WERI-Rb-1 (cell line): ENCODE measurements around the gene ADRB2.

Experiments used
- DNase-seq: peaks from one replicate; pipeline ENCODE4 v3.0.0-alpha.2; 2020
- H3K27ac ChIP-seq: fragments of 250-450 bp; sonication (Bioruptor Pico); 2 replicates; pipeline ENCODE4 v1.5.1; 2020; ENCODE audit warnings: mild to moderate bottlenecking, moderate library complexity
- H3K27me3 ChIP-seq: fragments of 250-450 bp; sonication (Bioruptor Pico); 2 replicates; pipeline ENCODE4 v1.5.1; 2021; ENCODE audit warnings: mild to moderate bottlenecking, low read depth, moderate library complexity; ENCODE audit not compliant: insufficient read depth, severe bottlenecking
- H3K36me3 ChIP-seq: fragments of 250-450 bp; sonication (Bioruptor Pico); 2 replicates; pipeline ENCODE4 v1.5.1; 2020; ENCODE audit warnings: mild to moderate bottlenecking, moderate library complexity
- H3K4me3 ChIP-seq: 2 replicates; pipeline ENCODE4 v1.5.1; 2011; ENCODE audit warnings: low read depth, mild to moderate bottlenecking, control low read depth, low read length
- H3K9me3 ChIP-seq: fragments of 250-450 bp; sonication (Bioruptor Pico); 2 replicates; pipeline ENCODE4 v1.5.1; 2021; ENCODE audit warnings: mild to moderate bottlenecking, moderate library complexity; ENCODE audit not compliant: severe bottlenecking
- TF ChIP-seq, protein P1 (sequence below): IDR thresholded peaks from 2 replicates; pipeline ENCODE4 v1.5.1; 2011; ENCODE audit warnings: low read depth, mild to moderate bottlenecking, control low read depth, inconsistent platforms, low read length

Gene ADRB2

DNA sequence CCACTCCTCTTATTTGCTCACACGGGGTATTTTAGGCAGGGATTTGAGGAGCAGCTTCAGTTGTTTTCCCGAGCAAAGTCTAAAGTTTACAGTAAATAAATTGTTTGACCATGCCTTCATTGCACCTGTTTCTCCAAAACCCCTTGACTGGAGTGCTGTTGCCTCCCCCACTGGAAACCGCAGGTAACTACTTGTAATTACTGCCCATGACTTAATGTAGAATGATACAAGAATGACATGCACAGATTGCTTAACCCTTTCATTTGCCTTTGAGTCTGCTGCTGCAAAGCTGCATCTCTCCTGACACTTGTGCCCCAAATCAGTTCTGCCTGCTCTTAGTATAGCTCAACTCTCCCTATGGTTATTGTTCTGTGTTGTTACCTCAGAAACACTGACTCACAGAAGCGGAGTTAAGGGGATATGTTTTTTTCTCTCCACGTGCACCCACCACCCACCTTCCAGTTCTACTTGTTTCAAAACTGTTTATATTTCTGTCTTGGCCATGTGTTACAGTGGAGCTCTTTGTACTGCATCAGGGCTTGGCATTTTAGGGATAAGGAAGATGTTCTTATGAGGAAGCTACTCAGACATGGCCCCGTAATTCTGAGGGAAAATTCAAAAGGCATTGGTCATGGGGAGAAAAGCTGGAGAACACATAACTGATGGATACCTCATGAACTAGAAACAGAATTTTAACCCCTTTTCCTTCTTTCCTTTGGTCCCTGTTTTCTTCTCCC is 2.3 kb downstream of the ADRB2 start:
- DNase-seq: no peak
- H3K27ac ChIP-seq: no peak overlapping the region
- peaks cover 3% of the 10 kb centered on the region for H3K9me3 ChIP-seq
- H3K36me3 ChIP-seq: no peaks in the 10 kb centered on the region
- no peak overlapping the region for H3K4me3 ChIP-seq
- peaks cover 75% of the 10 kb centered on the region for H3K27me3 ChIP-seq
- TF ChIP-seq, protein P1, sequence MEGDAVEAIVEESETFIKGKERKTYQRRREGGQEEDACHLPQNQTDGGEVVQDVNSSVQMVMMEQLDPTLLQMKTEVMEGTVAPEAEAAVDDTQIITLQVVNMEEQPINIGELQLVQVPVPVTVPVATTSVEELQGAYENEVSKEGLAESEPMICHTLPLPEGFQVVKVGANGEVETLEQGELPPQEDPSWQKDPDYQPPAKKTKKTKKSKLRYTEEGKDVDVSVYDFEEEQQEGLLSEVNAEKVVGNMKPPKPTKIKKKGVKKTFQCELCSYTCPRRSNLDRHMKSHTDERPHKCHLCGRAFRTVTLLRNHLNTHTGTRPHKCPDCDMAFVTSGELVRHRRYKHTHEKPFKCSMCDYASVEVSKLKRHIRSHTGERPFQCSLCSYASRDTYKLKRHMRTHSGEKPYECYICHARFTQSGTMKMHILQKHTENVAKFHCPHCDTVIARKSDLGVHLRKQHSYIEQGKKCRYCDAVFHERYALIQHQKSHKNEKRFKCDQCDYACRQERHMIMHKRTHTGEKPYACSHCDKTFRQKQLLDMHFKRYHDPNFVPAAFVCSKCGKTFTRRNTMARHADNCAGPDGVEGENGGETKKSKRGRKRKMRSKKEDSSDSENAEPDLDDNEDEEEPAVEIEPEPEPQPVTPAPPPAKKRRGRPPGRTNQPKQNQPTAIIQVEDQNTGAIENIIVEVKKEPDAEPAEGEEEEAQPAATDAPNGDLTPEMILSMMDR: no peak

GRCh38 chr5:148829248-148829594 is 2.8 kb downstream of the ADRB2 start:
- Histone ChIP-seq H3K27ac (no peak overlapping the region), H3K36me3 (no peaks in the 10 kb centered on the region), H3K9me3 (peaks cover 3% of the 10 kb centered on the region), H3K4me3 (no peak overlapping the region), H3K27me3 (peaks cover 80% of the 10 kb centered on the region)
- TF ChIP-seq, protein P1: no peak
- DNase-seq: no peak

GRCh38 chr5:148829734-148830133 is 3.3 kb downstream of the ADRB2 start:
- TF ChIP-seq, protein P1: no peak
- Histone ChIP-seq H3K9me3 (peaks cover 3% of the 10 kb centered on the region), H3K4me3 (no peak overlapping the region), H3K27ac (no peak overlapping the region), H3K36me3 (no peaks in the 10 kb centered on the region), H3K27me3 (peaks cover 78% of the 10 kb centered on the region)
- DNase-seq: no peak

DNA sequence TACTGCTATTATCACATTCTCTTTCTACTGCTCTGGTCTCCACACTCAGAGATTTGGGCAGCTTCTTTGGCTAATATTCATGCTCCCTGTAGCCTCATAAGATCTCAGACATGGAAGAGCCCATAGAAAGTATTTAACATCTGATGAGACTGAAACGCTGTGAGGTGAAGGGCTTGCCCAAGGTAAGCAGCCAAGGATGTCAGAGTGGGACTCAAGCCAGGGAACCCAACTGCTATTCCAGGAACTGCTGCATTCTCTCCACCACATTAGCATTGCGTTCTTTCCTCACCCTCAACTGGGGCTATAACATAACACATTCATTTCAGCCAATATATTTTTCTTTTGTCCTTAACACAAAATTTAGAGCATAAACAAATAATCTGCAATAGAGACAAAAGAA is 3.8 kb downstream of the ADRB2 start:
- Histone ChIP-seq H3K36me3 (no peaks in the 10 kb centered on the region), H3K27ac (no peak overlapping the region), H3K27me3 (peaks cover 75% of the 10 kb centered on the region), H3K9me3 (peaks cover 3% of the 10 kb centered on the region), H3K4me3 (no peak overlapping the region)
- TF ChIP-seq, protein P1: no peak
- DNase-seq: no peak

DNA sequence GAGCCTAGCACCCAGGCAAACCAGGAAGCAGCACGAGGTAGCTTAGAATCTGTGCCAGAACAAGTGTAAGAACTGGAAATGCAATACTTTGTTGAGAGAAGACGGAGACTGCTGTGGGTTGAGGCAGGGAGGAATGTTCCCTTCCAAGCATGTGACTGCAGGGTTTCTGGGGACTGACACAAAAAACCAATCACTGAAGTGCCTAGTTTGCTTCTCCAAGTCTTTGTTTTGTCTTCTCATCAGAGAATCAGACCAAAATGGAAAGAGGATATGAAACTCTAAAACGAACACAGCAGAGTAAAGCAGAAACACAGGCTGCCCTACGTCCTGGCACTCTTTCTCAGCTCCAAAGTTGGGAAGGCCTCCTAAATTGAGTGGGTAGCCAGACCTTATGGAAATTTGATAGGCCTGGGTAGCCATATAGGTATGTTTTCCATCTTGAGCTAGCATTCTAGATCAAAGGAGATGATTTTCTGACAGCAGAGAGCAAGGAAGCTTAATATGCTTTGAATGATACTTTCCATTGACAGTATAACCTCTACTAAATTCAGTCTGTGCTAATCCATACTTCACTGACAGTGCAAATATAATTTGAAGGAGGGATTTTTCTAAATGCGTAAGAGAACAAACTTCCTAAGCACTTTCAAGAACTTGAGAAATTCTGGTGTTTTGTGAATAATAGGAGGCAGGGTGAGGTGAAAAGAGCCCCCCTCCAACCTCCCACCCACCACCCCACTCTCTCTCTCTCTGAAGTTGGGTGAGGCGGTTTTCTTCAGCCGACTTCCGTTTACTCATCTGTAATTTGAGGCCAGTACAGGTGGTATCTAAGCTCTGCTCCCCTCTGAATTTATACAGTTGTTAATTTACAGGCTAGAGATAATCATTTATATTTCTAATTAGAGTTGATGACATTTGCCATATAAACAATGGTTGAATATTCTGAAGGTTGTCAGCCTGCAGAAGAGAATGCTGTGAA is 5.5 kb downstream of the ADRB2 start:
- H3K4me3 ChIP-seq: no peak overlapping the region
- peaks cover 3% of the 10 kb centered on the region for H3K9me3 ChIP-seq
- H3K27ac ChIP-seq: no peak overlapping the region
- DNase-seq: no peak
- H3K27me3 ChIP-seq: peaks cover 78% of the 10 kb centered on the region
- TF ChIP-seq, protein P1: no peak
- H3K36me3 ChIP-seq: no peaks in the 10 kb centered on the region
